MCF 10A (cell line): ENCODE measurements around the gene FYCO1. TPM values are rescaled to one million over a fixed set of nuclear protein-coding genes. Genes with fewer than 3 reads are reported as not detected.
A peak's percentile ranks its signal among the peaks of the same experiment; 100 is the strongest.

ENCODE experiments used
- BruUV-seq: library from RNA; stranded (reverse); fragments of 400-500 nt; replicated peaks from 2 replicates; lab custom pipeline; 2021; lab: Mats Ljungman, UMichigan
- CTCF ChIA-PET: fragments of 300-600 bp; sonication (Branson Sonifier 250); formaldehyde crosslinking; extraction: SDS; loops from one replicate; lab custom pipeline; 2021; ENCODE audit warnings: antibody characterized with exemption, inconsistent platforms; lab: Yijun Ruan, JAX
- POLR2A ChIA-PET: fragments of 300-600, 350-650 bp; sonication (Branson Sonifier 250); formaldehyde crosslinking; extraction: SDS; loops from one replicate; lab custom pipeline; 2020; ENCODE audit warnings: antibody characterized with exemption, inconsistent platforms; lab: Yijun Ruan, JAX
- DNase-seq: peaks from one replicate; pipeline ENCODE4 v3.0.0-alpha.2; 2018; ENCODE audit not compliant: unreplicated experiment
- H3K27ac Mint-ChIP-seq: one replicate; pipeline ENCODE4 v1.8.0; 2022; ENCODE audit warnings: mild to moderate bottlenecking, low read depth, mixed read lengths; ENCODE audit not compliant: unreplicated experiment
- H3K27me3 Mint-ChIP-seq: one replicate; pipeline ENCODE4 v1.8.0; 2022; ENCODE audit warnings: mixed read lengths; ENCODE audit not compliant: insufficient read depth, unreplicated experiment
- H3K36me3 Mint-ChIP-seq: one replicate; pipeline ENCODE4 v1.8.0; 2022; ENCODE audit warnings: mild to moderate bottlenecking, moderate library complexity, mixed read lengths; ENCODE audit not compliant: insufficient read depth, unreplicated experiment
- H3K4me1 Mint-ChIP-seq: one replicate; pipeline ENCODE4 v1.8.0; 2022; ENCODE audit warnings: mixed read lengths; ENCODE audit not compliant: insufficient read depth, unreplicated experiment
- H3K4me3 Mint-ChIP-seq: one replicate; pipeline ENCODE4 v1.8.0; 2022; ENCODE audit warnings: mild to moderate bottlenecking, moderate library complexity, mixed read lengths; ENCODE audit not compliant: unreplicated experiment
- H3K9me3 Mint-ChIP-seq: one replicate; pipeline ENCODE4 v1.8.0; 2022; ENCODE audit warnings: mixed read lengths; ENCODE audit not compliant: unreplicated experiment
- intact Hi-C: fragments of 100-400 bp; cut with micrococcal nuclease; formaldehyde crosslinking; loops from 2 replicates; pipeline ENCODE4 v1.14.1; 2022
- total RNA-seq: library from RNA; stranded (reverse); gene quantifications from 2 replicates; pipeline ENCODE4 v1.2.3, GENCODE V29; 2022
- TF ChIP-seq, protein P1 (sequence below): fragments of 200-600 bp; IDR thresholded peaks from one replicate; pipeline ENCODE4 v1.8.0; 2022; ENCODE audit warnings: antibody characterized with exemption, mild to moderate bottlenecking; ENCODE audit not compliant: unreplicated experiment

Gene FYCO1
- total RNA-seq, 1 experiment from 2014 or later: 18.4 TPM

- H3K27me3 Mint-ChIP-seq: peaks cover 8% of the 10 kb centered on the region
- TF ChIP-seq, protein P1, sequence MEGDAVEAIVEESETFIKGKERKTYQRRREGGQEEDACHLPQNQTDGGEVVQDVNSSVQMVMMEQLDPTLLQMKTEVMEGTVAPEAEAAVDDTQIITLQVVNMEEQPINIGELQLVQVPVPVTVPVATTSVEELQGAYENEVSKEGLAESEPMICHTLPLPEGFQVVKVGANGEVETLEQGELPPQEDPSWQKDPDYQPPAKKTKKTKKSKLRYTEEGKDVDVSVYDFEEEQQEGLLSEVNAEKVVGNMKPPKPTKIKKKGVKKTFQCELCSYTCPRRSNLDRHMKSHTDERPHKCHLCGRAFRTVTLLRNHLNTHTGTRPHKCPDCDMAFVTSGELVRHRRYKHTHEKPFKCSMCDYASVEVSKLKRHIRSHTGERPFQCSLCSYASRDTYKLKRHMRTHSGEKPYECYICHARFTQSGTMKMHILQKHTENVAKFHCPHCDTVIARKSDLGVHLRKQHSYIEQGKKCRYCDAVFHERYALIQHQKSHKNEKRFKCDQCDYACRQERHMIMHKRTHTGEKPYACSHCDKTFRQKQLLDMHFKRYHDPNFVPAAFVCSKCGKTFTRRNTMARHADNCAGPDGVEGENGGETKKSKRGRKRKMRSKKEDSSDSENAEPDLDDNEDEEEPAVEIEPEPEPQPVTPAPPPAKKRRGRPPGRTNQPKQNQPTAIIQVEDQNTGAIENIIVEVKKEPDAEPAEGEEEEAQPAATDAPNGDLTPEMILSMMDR: no peak
- peaks cover 8% of the 10 kb centered on the region for H3K4me1 Mint-ChIP-seq
- H3K4me3 Mint-ChIP-seq: no peak overlapping the region
- ChIA-PET POLR2A (interaction anchor here (0.7 to 1.1 kb wide), 2 partner anchors 19 to 23 kb away, joined by 3 to 4 read pairs; no protein-coding TSS in a partner anchor), CTCF (interaction anchor here (0.7 kb wide), 1 partner anchor 821 kb away, joined by 3 read pairs; no protein-coding TSS in a partner anchor)
- intact Hi-C loops: no loop called here
- H3K27ac Mint-ChIP-seq: no peak overlapping the region
- no peaks in the 10 kb centered on the region for H3K9me3 Mint-ChIP-seq
- H3K36me3 Mint-ChIP-seq: no peaks in the 10 kb centered on the region
- BruUV-seq: no TSS peak
- no peak for DNase-seq
Observed at GRCh38 chr3:45884368-45885201, 111.0 kb downstream of the FYCO1 start.

DNA sequence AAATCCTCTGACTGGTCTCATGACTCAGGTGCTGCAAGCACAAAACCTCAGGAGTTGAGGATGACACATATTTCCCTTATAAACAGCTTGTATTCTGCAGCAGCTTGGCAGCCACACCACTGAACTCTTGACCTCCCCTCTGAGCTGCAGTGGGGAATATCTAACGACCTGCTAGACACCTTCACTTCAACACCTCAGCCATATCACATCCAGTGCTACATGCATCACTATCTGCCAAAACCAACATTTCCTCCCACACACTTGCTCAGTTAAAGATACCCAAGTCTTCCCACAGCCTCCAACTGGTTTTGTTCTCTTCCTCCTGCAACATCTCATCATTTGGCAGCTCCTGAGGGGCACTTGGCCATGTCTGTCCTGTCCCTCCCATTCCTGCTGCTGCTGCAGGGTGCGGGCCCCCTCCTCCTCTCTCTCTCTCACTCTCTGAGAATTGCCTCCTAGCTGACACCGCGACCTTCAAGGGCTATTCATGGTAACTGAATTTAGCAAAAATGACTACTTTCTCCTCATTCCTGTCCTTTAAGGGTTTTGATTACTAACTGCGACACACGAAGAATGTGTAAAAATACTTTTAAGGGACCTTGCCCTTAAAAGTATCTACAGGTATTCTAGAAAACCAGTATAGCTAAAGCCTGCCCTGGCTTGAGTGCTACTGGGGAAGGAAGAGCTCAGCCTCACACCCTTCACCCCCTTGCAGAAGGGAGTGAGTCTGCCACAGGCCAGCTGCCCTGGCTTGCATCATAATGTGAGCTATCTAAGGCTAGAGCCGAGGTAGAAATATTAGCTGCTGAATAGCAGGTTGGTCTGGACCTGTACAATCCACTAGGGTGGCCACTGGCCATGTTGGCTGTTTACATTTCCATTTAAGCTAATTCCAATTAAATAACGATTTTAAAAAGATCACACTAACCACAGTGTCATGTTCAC is 114.3 kb downstream of the FYCO1 start:
- H3K4me3 Mint-ChIP-seq: no peak overlapping the region
- peak; percentile 59 for DNase-seq
- TF ChIP-seq, protein P1: no peak
- ChIA-PET POLR2A (interaction anchor here (0.6 to 1.1 kb wide), 5 partner anchors 8 to 64 kb away, joined by 3 to 5 read pairs (median 4); no protein-coding TSS in a partner anchor), CTCF (no interaction called here)
- peaks cover 8% of the 10 kb centered on the region for H3K4me1 Mint-ChIP-seq
- no peaks in the 10 kb centered on the region for H3K9me3 Mint-ChIP-seq
- BruUV-seq: no TSS peak
- H3K27me3 Mint-ChIP-seq: peaks cover 8% of the 10 kb centered on the region
- H3K36me3 Mint-ChIP-seq: no peaks in the 10 kb centered on the region
- intact Hi-C loops: no loop called here
- H3K27ac Mint-ChIP-seq: no peak overlapping the region

DNA sequence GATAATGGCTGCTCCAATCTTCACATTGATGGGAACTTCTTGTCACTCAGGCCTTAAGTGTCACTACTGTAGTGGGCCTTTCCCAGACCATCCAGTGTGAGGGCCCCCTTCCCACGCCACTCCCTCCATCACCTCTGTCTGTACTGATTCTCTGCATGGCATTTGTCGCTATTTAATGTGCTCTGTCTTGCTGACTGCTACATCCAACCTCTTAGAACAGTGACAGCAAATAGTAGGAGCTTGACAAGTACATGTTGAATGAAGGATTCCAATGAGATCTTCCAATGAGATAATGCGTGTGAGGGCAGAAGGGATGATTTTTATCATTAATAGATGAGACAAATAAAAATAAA is 114.9 kb downstream of the FYCO1 start:
- no peaks in the 10 kb centered on the region for H3K36me3 Mint-ChIP-seq
- no peak for DNase-seq
- no peaks in the 10 kb centered on the region for H3K9me3 Mint-ChIP-seq
- H3K27ac Mint-ChIP-seq: no peak overlapping the region
- peaks cover 8% of the 10 kb centered on the region for H3K4me1 Mint-ChIP-seq
- ChIA-PET POLR2A (no interaction called here), CTCF (interaction anchor here (0.7 kb wide), 1 partner anchor 23 kb away, joined by 3 read pairs; no protein-coding TSS in a partner anchor)
- no TSS peak for BruUV-seq
- H3K27me3 Mint-ChIP-seq: peaks cover 8% of the 10 kb centered on the region
- intact Hi-C loops: no loop called here
- TF ChIP-seq, protein P1: no peak
- H3K4me3 Mint-ChIP-seq: no peak overlapping the region

- BruUV-seq: no TSS peak
- Mint-ChIP-seq H3K4me1 (peaks cover 8% of the 10 kb centered on the region), H3K36me3 (no peaks in the 10 kb centered on the region), H3K27ac (no peak overlapping the region), H3K27me3 (no peaks in the 10 kb centered on the region), H3K4me3 (no peak overlapping the region), H3K9me3 (no peaks in the 10 kb centered on the region)
- no peak for DNase-seq
- TF ChIP-seq, protein P1: no peak
- intact Hi-C loops: no loop called here
- ChIA-PET POLR2A (interaction anchor here (0.7 kb wide), 1 partner anchor 118 kb away, joined by 3 read pairs; no protein-coding TSS in a partner anchor), CTCF (interaction anchor here (0.5 kb wide), 1 partner anchor 23 kb away, joined by 3 read pairs; no protein-coding TSS in a partner anchor)
Observed at GRCh38 chr3:45878124-45878523, 117.5 kb downstream of the FYCO1 start.
